Measurements from ENCODE around the gene PDK2.
A peak's percentile ranks its signal among the peaks of the same experiment; 100 is the strongest.

The PDK2 gene

DNA sequence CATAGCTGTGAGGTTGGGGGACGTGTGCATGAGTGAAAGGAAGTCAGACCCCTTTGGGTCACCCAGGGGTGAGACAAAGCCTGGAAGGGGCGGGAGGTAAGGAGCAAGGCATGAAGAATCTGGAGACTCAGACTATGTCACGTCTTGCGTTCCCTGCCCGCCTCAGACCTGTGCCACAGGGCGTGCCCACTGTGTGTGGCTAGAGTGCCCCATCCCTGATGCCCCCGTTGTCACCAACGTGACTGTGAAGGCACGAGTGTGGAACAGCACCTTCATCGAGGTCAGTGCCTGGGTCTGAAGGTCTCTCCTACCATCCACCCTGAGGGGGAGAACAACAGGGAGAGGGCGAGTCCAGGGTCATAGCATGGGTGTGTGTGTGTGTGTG is 15.1 kb upstream of the PDK2 start:
- no peak for DNase-seq

DNA sequence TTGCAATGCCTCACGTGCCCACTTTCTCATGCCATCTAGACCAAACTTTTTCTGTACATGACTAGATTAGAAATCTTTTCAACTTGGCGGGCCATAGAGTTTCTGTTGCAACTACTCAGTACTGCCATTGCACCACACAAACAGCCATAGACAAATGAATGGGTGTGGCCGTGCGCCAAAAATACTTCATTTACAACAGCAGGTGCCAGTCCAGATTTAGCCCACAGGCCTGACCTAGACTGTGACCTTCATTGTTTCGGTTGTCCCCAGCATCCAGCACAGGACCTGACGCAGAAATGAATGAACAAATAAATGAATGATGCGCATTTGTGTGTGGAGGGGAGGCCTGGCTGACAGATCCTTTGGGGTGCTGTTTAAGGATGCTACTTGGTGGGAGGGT is 14.3 kb upstream of the PDK2 start:
- no peak for DNase-seq

DNA sequence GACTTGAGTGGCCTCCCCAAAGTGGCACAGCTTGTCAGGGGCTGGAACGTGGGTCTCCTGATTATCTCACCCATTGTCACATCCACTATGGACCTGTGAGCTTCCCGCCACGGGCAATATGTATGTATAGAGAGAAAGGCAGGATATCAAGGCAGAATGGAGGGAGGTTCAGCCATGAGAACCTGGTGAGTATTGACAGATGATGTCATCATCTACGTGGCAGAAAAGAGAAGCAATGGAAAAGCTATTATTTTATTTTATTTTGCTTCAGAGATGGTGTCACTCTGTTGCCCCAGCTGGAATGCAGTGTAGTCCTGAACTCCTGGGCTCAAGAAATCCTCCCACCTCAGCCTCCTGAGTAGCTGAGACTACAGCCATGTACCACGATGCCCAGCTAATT is 13.4 kb upstream of the PDK2 start:
- DNase-seq = no peak

DNA sequence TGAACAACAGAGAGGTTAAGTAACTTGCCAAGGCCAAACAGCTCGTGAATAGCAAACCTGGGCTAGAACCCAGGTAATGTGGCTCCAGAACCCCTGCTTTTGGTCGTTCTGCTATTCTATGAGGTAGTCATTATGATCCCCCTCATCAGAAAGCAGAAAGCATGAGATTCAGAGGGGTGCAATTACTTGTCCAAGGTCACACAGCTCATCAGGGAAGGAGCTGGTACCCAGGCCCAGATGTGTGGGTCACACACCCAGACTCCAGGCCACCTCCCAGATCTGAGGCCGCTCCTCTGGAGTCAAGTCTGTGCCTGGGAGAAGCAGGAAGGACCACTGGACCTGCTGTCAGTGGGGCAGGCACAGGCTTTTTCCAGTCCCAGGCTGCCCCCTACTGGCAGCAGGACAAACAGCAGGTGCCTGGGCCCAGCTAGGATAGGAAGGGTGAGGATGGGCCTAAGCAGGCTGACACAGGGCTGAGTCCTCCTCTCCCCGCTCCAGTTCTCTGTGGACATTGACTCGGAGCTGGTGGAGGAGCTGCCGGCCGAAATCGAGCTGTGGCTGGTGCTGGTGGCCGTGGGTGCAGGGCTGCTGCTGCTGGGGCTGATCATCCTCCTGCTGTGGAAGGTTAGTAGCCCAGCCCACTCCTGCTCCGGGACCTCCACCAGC is 7.8 kb upstream of the PDK2 start:
- peak; percentile 80 for DNase-seq

DNA sequence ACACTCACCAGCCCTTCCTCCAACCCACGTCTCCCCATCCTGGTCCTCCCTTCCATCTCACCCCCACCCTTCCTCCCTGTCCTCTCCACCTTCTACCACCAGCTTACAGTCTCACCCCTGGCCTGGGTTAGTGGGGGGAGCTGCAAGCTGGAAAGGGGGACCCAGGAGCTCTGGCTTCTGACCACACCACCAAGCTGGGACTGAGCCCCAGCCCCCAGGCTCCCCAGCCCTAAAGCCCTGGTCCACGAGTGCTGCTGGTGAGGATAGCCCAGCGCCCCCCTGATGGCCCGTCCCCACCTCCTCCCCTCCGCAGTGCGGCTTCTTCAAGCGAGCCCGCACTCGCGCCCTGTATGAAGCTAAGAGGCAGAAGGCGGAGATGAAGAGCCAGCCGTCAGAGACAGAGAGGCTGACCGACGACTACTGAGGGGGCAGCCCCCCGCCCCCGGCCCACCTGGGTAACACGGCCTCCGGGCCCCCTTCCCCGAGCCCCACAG is 7.2 kb upstream of the PDK2 start:
- no peak for DNase-seq

DNA sequence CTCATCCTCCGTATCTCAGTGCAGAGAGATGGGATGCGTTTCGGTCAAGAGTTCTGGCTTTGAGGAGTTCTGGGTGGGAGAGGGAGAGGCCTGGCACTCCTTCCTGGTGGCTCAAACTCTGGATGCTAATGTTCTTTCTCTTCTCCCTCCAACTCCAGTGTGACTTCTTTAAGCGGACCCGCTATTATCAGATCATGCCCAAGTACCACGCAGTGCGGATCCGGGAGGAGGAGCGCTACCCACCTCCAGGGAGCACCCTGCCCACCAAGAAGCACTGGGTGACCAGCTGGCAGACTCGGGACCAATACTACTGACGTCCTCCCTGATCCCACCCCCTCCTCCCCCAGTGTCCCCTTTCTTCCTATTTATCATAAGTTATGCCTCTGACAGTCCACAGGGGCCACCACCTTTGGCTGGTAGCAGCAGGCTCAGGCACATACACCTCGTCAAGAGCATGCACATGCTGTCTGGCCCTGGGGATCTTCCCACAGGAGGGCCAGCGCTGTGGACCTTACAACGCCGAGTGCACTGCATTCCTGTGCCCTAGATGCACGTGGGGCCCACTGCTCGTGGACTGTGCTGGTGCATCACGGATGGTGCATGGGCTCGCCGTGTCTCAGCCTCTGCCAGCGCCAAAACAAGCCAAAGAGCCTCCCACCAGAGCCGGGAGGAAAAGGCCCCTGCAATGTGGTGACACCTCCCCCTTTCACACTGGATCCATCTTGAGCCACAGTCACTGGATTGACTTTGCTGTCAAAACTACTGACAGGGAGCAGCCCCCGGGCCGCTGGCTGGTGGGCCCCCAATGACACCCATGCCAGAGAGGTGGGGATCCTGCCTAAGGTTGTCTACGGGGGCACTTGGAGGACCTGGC is 6.0 kb upstream of the PDK2 start:
- no peak for DNase-seq

DNA sequence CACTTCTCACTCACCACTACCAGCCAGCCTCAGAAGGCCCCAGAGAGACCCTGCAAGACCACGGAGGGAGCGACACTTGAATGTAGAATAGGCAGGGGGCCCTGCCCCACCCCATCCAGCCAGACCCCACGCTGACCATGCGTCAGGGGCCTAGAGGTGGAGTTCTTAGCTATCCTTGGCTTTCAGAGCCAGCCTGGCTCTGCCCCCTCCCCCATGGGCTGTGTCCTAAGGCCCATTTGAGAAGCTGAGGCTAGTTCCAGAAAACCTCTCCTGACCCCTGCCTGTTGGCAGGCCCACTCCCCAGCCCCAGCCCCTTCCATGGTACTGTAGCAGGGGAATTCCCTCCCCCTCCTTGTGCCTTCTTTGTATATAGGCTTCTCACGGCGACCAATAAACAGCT is 5.1 kb upstream of the PDK2 start:
- DNase-seq = no peak

DNA sequence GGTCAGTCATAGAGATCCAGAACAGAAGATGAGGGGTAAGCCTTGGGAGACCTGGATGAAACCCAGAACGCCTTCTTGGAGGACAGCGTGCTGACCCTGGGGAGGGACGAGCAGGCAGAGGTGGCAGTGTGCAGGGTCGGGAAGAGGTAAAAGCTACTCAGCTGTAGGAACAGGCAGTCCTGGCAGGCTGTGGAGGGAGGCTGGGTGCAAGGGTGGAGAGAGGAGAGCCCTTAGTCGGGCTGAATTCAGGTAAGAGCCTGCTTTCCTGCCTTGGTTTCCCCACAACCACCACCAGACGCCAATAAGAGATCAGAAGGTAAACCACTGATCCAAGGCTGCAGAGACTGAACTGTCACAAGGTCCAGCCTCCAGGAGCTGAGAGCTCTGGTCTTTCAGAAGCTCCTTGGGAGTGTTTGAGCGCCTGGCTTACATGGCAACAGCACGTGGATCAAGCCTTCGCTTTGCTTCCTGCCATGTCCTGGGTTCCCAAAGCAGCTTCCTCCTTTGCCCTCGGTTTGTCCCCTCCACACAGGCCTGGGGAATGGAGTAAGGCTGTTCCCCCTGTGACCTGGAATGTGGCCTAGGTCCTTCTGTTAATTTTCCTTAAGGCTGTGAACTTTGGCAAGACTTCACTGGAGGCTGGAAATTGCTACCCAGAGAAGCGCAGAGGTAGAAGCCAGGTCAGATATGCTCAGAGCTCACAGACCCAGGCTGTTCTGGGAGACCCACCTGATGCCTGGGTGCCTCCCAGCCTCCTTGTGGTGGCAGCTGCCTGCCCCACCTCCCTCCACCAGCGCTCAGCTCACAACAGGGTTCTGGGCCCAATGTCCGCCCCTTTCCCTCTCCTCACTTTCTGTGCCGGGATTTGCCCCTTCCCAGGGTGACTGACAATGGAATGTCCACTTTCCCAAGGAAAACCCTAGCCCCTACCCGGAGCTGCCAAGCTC is 3.9 kb upstream of the PDK2 start:
- no peak for DNase-seq

DNA sequence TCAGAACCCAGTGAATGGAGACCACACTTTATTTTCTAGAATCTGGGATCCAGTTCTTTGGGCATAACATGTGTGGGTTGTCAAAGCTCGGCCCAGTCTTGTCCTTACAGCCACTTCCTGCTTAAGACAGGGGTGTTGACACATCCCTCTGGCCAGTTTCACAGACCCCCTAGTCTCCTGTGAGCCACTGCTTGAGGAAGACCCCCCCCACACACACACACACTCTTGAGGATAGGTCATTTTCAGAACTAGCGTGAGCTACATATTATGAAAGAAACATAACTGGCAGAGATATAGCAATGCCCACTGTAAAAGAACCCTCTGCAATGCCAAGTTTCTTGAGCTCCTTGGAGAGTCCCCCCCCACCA is 3.2 kb upstream of the PDK2 start:
- no peak for DNase-seq

DNA sequence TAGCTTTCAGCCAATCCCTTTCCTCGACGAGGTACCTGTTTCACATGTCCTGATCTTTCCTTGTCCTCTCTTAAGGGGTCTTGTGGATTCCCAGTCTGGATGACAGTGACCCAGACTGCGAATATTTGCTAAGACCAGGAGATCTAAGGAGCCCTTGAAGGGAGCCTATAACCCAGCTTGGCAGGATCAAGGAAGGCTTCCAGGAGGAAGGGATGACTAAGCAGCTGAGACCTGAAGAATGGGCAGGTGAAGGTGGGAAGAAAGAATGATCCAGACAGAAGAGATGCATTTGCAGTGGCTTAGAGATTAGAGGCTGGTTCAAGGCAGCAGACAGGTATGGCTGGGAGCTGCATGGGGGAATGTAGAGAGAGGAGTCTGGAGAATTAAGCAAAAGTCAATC is 1.9 kb upstream of the PDK2 start:
- DNase-seq = no peak

DNA sequence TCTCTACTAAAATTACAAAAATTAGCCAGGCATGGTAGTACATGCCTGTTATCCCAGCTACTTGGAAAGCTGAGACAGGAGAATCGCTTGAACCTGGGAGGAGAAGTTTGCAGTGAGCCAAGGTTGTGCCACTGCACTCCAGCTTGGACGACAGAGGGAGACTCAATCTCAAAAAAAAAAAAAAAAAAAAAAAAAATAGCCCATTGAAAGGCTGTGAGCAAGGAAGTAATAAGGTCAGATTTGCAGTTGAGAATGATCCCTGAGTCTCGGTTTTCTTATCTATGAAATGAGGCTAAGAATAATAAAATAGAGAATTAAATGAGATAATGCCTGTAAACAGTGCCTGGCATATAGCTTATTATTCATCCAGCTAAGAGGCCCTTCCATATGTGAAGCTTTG is 1.3 kb upstream of the PDK2 start:
- DNase-seq = no peak

DNA sequence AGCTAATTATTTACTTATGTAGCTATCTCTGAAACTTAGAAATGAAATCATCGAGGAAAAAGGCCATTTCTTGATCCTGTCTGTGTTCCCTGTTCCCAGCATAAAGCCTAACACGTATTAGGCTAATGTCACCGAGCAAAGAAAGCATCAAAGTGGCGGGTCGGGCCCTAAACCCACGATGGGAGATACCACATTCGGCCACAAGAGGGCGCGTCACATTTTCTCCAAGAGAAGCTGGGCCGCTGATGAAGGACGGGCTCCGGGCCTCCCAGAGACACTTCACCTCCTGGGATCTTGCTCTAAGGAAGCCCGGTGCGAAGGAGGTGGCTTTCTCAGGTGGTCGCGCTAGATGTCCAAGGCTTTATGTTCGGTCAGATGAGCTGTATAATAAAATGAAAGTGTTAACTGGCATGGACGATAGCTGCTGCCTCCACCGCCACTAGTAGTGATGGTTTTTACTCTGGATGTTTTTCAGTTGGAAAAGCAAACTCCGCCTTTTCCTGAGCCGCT is 853 bp upstream of the PDK2 start:
- peak; percentile 93 for DNase-seq

DNA sequence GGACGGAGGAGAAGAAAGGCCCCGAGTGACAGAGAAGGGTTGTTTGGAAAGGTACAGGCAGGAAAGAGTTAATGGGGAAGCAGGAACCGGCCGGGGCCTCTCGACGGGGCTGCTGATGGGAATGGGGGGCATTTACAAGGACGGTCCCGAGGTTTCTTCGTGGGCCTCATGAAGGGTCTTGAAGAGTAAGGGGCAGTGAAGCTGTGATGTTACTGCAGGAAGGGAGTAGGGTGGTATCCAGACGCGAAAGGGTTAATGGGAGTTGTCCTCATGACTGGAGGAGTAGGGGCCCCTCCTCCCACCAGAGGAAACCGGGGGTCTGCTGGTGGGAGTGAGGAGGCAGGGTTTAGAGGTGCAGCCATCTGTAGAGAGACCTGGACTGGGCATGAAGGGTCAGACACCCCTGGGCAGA is 481 bp downstream of the PDK2 start:
- no peak for DNase-seq

DNA sequence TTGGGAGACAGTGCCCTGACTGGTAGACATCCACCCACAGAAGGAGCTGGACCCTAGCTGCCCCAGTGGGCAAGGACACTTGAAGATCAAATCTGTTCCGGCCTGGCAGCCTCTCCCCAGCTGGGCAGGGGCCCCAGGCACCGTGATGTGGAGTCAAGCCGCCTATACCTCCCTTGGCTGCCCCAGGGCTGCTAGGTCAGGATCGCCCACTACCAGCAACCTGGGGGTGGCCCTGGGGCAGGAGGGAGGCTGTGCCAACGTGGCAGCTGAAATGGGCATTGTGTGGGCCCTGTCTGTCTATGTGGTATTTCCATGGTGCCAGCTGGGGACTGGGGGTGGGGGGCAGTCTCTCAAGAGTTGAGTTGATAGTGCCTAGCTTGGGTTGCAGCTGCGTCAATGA is 941 bp downstream of the PDK2 start:
- no peak for DNase-seq

DNA sequence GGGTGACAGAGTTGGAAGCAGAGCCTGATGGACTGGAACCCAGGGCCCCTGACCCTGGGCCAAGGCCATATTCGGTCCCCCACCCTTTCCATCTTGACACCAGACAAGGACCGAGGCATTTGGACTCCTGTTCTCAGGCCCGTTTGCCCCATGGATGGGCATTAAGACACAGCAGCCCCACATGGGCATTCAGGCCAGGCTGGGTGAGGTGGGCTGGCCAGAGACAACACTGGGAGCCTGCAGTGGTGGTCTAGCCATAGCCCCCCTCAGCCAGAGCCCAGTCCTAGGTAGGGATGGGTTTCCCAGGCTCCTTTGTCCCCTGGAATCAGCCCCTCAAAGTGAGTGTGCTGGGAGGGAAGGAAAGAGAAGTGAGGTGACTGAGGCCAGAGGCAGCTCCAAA is 1.6 kb downstream of the PDK2 start:
- no peak for DNase-seq

DNA sequence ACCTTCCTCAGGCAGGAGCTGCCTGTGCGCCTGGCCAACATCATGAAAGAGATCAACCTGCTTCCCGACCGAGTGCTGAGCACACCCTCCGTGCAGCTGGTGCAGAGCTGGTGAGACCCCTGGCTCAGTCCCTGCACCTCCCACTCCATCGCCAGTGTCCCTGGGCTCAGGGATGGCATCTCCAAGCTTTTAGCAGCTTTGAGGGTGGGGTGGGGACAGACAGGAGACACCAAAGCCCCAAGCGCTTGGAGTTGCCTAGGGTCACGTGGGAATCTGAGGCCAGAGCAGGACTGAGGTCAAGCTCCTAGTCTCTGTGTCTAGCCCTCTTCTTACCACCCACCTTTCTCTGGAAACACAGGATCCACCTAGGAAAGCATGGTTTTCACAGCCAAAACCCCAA is 2.3 kb downstream of the PDK2 start:
- no peak for DNase-seq

DNA sequence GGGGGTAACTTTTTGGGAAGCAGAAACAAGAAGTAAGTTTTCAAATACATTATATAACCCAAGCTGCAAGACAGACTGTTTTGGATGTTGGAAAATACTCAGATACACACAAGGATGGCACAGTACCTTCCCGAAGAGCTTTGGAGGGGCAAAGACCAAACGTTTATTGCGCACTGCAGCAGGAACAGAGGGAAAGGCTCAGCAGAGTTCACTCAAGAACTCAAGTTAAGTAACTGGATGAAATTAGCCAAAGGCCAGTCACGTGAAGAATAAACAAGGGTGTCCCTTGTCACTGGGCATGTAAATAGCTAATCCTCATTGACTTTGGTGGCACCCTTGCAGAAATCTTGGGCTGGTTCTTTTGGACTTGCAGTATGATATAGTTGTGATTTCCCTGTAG is 2.8 kb downstream of the PDK2 start:
- DNase-seq = no peak

DNA sequence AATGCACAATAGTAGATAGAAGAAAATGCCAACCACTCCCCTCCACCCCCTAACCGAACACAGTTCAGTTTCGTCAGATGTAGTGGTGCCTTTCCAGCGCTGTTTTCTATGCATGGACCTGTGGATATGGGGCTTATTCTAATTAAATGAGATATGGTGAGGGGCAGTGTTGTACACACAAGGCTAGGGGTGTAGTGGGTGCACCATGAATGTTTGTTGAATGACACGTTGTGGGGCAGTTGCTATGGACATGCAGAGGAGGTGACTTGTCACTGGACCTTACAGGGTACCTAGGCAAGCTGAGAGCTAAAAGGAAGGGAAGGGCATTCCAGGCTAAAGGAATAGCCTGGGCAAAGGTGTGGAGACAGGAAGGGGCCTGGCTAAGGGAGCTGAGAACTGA is 3.4 kb downstream of the PDK2 start:
- DNase-seq = no peak

DNA sequence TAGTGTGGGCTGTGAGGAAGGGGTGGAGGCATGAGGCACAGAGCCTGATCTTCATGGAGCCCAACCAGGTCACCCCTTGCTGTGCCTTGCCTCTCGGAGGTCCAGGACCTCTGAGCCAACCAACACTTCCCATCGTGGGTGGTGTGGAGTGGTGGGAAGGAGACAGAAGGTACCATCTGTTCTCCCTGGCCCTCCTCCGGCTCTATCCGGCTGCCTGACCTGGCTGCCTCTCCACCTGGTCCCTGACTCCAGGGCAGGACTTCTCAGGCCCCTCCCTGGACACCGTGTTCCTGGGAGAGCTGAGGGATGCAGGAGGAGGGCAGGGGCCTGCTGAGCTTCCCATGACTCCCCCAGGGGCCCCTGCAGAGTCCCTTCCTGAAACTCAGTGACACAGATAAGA is 3.9 kb downstream of the PDK2 start:
- DNase-seq = no peak

DNA sequence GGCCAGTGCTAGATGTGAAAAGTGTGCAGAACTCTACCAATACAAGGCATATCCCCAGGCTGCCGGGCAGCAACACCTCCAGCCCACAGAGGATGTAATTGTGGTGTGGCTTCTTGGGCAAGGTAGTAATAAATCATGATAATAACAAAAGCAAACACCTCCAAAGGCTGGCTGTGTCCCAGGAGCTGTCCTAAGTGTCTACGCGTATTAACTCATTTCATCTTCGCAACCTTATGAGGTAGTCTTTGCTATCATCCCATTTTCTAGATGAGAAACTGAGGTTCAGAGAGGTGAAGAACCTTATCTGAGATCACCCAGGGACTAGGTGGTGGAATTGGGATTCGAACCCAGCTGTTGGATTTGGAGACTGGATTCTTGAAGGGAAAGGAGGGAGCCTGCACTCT is 5.3 kb downstream of the PDK2 start:
- no peak for DNase-seq

DNA sequence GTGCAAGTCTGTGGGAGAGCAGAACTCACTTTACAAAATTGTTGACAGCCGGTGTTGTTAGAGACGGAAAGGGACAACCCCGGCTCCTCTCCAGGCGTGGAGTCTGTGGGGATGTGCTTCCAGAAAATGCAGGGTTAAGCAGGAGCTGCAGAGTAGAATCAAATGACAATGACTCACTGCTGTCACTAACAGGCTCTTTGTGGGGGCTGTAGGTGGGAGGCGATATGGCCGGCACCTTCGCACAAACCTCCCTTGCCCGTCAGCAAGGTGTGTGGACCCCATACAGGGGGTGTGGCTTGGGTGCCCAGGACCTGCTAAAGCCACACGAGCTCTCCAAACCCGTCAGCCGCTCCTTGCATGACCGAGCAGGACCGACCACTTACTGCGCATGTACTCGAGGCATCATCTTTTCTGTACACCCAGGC is 5.8 kb downstream of the PDK2 start:
- DNase-seq = no peak

DNA sequence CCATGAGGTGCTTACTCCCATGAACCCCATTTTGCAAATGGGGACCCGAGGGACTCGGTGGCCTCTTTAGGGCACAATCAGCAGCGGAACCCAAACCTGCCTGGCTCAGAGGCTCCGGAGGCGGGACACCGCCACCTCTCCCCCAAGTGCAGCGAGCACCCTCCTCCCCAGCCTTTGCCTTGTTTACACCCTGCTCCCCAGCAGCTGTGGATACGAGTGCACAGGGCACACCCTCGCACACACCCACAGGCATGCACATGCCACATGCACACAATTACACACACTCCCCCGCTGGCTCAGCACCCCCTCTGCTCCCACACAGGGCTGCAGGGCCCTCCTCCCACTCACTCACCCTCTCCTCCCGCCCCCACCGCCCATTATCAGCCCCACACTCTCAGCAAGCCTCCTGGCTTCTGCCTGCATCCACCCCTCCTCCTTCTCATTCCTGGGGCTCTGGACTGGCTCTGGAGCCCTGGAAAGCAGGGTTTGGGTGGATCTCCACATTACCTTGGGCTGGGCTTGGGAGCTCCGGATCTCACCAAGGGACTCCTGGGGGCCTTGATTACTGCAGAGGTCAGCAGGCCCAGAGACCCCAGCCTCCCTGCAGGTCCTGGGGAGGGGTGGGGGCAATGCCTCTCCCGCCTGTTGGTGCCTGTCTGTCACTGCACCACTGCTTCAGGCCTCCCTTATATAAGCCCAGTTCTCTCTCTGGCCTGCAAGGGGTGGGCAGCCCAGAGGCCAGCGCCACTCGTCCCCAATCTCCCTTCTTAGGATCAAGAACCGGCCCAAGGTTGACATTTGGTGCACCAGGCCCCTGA is 6.4 kb downstream of the PDK2 start:
- no peak for DNase-seq
